NCI-H82 treated with DMSO at 0.1 percent for 48 hours (cell line): ENCODE data around the gene TTLL9.

ENCODE experiments used
- DNase-seq: peaks from one replicate; lab custom pipeline; 2025; ENCODE audit not compliant: unreplicated experiment; lab: John Stamatoyannopoulos, UW

TTLL9 gene

DNA sequence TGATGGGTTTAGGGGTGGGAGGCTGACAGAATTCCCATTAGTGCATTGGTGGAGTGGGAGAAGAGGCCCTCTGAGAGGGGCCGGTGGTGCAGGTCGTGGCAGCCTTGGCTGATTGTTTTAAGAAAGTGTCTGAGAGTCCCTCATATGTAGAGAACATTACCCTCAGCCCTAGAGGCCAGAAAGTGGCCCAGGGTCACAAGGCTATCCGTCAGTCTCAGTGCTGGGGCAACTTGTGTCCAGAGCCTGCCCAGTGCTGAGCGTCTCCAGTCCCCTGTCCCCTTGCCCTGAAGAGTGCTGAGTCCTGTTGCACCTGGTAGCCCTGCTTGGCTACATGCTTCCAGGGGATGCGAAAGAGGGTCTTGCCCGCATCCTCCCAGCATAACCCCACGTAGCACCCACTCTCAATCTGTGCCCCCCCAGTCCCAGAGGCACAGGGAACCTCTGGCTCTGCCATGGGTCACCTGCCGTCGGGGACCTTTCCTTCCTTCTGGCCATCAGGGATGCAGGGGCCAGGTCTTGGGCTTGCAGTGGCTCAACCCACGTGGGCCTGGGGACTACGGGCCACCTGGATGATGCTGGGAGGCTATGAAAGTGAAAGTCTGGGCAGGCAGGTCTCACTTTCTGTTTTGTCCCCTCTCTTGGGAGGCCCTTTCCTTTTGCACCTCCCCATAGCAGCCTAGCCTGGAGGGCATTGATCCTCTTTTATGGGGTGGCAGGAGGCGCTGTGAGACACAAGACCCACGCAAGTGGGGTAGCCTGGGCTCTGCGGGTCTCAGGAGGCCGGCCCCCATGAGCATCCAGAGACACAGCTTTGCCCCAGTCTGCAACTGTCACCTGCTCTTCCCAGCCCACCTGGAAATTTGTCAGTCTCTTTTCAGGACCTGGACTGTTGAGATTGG, 12.3 kb upstream of the TTLL9 start:
- DNase-seq = no peak

DNA sequence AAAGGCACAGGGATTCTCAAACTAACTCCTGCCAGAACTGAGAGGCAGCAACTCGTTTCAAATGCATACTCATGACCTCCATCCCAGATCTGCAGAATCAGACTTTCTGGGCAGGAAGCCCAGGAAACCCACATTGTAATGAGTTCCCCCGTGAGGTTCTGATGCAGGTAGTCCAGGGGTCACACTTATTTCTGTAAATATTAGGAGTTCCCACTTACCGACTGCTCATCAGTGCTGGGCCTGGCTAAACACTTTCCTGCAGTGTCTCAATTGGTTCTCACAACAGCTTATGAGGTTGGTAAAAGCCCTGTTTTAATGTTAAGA, 11.7 kb upstream of the TTLL9 start:
- DNase-seq = no peak

- DNase-seq = no peak
Observed at GRCh38 chr20:31859266-31859997, 11.0 kb upstream of the TTLL9 start.

DNA sequence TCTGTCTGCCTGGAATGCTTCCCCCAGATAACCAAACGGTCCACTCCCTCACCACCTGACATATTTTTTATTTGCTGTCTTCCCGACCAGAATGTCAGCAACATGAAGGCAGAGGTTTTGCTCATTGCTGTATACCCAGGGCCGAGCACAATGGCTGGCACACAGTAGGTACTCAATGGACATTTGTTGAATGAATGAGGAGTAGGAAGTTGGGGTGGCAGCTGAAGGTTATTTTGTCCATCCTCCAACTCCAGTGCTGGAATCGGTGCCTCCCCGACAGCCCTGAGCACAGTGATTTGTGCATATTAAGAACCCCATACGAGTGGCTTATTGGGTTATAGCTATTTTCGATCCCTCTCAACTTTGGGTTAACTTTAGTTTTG, 10.4 kb upstream of the TTLL9 start:
- DNase-seq = no peak

DNA sequence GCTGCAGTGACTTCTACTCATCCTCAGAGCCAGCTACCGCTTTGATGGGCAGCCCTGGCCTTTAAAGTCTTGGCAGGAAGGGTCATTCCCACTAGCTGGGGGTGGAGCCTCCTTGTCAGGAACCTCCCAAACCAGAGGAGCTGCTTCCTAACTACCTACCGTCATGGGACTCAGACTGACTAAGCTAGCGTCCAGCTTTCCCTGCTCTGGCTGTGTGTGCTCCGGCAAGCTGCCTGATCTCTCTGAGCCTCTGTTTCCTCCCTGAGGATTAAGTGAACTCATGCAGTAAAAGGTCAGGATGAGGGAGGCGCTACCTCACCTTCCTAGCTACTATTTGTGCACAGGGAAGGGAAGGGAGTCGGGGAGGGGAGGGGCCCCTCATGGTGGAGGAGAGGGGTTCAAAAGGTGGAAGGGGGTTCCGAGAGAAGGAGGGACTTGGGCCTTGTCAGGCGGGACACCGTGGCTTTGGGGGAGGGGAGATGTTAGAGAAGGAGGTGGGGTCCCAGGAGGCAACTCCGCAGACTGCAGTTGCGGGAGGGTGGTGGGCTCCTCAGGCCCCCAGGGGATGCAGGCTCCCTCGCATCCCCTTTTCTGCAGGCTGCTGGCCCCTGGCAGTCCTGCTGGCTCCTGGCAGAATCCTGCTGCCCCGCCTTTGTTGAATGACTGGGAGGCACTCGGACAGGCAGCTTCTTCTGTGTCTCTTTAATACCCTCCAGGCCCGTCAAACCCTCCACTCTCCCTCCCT, 9.9 kb upstream of the TTLL9 start:
- no peak for DNase-seq

- DNase-seq = peak; percentile 70
Observed at GRCh38 chr20:31861135-31861384, 9.4 kb upstream of the TTLL9 start.

GRCh38 chr20:31861385-31862156, 8.9 kb upstream of the TTLL9 start:
- DNase-seq = peak; percentile 69

- no peak for DNase-seq
Observed at GRCh38 chr20:31862157-31862470, 8.3 kb upstream of the TTLL9 start.

GRCh38 chr20:31862506-31862905, 7.9 kb upstream of the TTLL9 start:
- no peak for DNase-seq

GRCh38 chr20:31863296-31864085, 6.9 kb upstream of the TTLL9 start:
- no peak for DNase-seq

GRCh38 chr20:31864521-31865400, 5.7 kb upstream of the TTLL9 start:
- no peak for DNase-seq

DNA sequence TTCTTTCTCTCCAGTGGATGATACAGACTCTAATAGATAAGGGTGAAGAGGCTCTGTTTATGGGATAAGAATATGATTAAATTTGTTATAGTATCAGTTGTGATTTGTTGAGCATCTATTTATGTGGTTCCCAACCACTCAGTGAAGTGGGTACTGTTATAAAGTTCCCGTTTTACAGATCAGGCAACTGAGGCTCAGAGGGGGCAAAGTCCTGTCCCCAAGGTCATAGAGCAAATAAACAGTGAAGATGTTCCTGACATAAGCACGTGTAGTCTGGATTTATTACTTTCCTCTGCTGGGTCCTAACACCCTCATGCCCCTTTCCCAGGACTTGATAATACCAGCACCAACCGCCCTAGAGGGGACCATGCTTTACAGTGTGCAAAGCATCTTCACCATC, 4.2 kb upstream of the TTLL9 start:
- no peak for DNase-seq

GRCh38 chr20:31868853-31869672, 1.4 kb upstream of the TTLL9 start:
- DNase-seq = no peak

DNA sequence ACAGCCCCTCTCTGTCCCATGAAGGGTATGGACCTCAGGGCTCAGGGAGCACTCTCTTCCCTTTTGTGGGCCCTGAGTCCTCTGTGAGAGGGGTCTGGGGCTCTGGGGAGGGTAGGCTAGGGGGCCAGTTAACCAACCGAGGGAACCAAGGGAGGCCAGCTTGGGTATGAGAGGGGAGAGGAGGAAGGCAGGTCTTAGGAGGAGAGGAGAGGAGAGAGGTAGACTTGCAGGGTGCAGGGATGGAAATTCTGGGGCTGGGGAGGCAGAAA, 827 bp upstream of the TTLL9 start:
- DNase-seq = no peak

- no peak for DNase-seq
Observed at GRCh38 chr20:31870726-31871617, 538 bp downstream of the TTLL9 start.

- no peak for DNase-seq
Observed at GRCh38 chr20:31871618-31871954, 1.2 kb downstream of the TTLL9 start.

DNA sequence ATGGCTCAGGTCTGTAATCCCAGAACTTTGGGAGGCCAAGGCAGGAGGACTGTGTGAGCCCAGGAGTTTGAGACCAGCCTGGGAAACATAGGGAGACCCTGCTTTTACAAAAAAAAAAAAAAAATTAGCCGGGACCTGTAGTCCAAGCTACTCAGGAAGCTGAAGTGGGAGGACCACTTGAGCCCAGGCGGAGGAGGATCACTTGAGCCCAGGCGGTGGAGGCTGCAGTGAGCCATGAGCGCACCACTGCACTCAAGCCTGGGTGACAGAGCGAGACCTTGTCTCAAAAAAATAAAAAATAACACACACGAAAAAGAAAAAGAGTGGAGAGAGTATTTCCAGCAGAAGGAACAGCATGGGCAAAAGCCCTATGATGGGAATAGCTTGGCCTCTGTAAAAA, 2.0 kb downstream of the TTLL9 start:
- DNase-seq = no peak

GRCh38 chr20:31875671-31876070, 5.2 kb downstream of the TTLL9 start:
- no peak for DNase-seq
